ENCODE measurements around the gene MBLAC2.

MBLAC2 gene

DNA sequence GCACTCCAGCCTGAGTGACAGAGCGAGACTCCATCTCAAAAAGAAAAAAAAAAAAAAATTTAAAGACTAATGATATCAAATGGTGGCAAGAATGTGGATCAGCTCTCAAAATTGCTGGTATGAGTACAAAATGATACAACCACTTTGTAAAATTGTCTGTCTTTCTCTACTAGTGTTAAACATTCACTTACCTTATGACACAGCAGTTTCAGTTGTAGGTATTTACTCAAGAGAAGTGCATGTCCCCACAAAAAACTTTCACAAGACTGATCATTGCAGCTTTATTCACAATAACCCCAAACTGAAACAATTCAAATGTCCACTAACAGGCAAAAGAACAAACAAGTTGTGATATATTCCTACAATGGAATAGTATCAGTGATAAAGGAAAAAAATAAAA lies 50.3 kb downstream of the MBLAC2 start:
- Histone ChIP-seq H3K27ac (no peak overlapping the region), H3K27me3 (replicated peaks) (no peaks in the 10 kb centered on the region), H3K4me3 (ENCODE audit: low read depth, low read length) (no peak overlapping the region), H3K36me3 (replicated peaks) (no peaks in the 10 kb centered on the region)
- TF ChIP-seq, protein P1, sequence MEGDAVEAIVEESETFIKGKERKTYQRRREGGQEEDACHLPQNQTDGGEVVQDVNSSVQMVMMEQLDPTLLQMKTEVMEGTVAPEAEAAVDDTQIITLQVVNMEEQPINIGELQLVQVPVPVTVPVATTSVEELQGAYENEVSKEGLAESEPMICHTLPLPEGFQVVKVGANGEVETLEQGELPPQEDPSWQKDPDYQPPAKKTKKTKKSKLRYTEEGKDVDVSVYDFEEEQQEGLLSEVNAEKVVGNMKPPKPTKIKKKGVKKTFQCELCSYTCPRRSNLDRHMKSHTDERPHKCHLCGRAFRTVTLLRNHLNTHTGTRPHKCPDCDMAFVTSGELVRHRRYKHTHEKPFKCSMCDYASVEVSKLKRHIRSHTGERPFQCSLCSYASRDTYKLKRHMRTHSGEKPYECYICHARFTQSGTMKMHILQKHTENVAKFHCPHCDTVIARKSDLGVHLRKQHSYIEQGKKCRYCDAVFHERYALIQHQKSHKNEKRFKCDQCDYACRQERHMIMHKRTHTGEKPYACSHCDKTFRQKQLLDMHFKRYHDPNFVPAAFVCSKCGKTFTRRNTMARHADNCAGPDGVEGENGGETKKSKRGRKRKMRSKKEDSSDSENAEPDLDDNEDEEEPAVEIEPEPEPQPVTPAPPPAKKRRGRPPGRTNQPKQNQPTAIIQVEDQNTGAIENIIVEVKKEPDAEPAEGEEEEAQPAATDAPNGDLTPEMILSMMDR (IDR thresholded peaks at IDR 0.05; ENCODE audit: low read depth, low read length, missing control alignments), result no peak
- in situ Hi-C loops (cut with HindIII; ENCODE audit: low pct_ligation_motif_present, low sequenced_read_pairs), result no loop called here
- no peak for DNase-seq

GRCh38 chr5:90421136-90421535 lies 53.4 kb downstream of the MBLAC2 start:
- Histone ChIP-seq H3K27ac (no peak overlapping the region), H3K36me3 (replicated peaks) (no peaks in the 10 kb centered on the region), H3K27me3 (replicated peaks) (no peaks in the 10 kb centered on the region), H3K4me3 (ENCODE audit: low read depth, low read length) (no peak overlapping the region)
- TF ChIP-seq, protein P1 (IDR thresholded peaks at IDR 0.05; ENCODE audit: low read depth, low read length, missing control alignments), result peak; percentile 42
- no peak for DNase-seq
- in situ Hi-C loops (cut with HindIII; ENCODE audit: low pct_ligation_motif_present, low sequenced_read_pairs), result no loop called here

- Histone ChIP-seq H3K36me3 (replicated peaks) (no peaks in the 10 kb centered on the region), H3K27ac (no peak overlapping the region), H3K27me3 (replicated peaks) (no peaks in the 10 kb centered on the region), H3K4me3 (ENCODE audit: low read depth, low read length) (no peak overlapping the region)
- TF ChIP-seq, protein P1 (IDR thresholded peaks at IDR 0.05; ENCODE audit: low read depth, low read length, missing control alignments), result no peak
- DNase-seq, result no peak
- in situ Hi-C loops (cut with HindIII; ENCODE audit: low pct_ligation_motif_present, low sequenced_read_pairs), result no loop called here
Measured at GRCh38 chr5:90418214-90418613, 56.4 kb downstream of the MBLAC2 start.

DNA sequence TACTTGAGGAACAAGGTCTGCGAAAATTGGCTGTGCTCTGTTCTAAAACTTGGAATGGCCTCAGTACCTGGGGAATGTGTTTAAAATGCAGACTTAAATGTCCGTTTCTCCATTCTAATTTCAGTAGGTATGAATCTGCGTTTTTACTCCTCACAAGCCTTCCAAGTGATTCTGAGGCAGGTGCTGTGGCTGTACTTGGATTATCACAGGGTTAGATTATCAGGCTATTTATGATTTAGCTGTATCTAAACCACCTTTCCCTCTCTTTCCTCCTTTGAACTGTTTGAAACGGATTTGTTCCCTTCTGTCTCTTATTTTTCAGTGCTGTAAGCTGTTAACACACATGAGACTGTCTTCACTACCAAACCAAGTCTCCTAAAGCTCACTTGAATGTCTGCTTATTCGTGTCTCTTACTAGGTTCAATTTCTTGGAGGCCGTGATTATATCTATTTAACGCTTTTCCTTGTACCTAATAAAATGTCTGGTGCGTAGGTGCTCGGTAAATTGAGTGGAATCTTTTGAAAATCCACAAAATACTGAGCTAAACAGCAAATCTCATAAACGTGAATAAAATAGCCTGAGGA lies 64.3 kb downstream of the MBLAC2 start:
- Histone ChIP-seq H3K27ac (peak overlapping the region; percentile 84), H3K4me3 (ENCODE audit: low read depth, low read length) (peak overlapping the region; percentile 70), H3K36me3 (replicated peaks) (no peaks in the 10 kb centered on the region), H3K27me3 (replicated peaks) (no peaks in the 10 kb centered on the region)
- TF ChIP-seq, protein P1 (IDR thresholded peaks at IDR 0.05; ENCODE audit: low read depth, low read length, missing control alignments), result no peak
- in situ Hi-C loops (cut with HindIII; ENCODE audit: low pct_ligation_motif_present, low sequenced_read_pairs), result no loop called here
- no peak for DNase-seq

GRCh38 chr5:90409318-90410177 lies 65.0 kb downstream of the MBLAC2 start, which contains the start of gene CETN3:
Gene CETN3, minus strand, starts transcription at chr5:90409756. Its CDS starts 95 bp downstream, at chr5:90409661.
- TF ChIP-seq, protein P1 (IDR thresholded peaks at IDR 0.05; ENCODE audit: low read depth, low read length, missing control alignments), result no peak
- peak within 1 kb of the TSS; percentile 88 for H3K4me3 ChIP-seq (ENCODE audit: low read depth, low read length)
- H3K27ac ChIP-seq, result peak within 1 kb of the TSS; percentile 92
- in situ Hi-C loops (cut with HindIII; ENCODE audit: low pct_ligation_motif_present, low sequenced_read_pairs), result no loop called here
- peaks cover 2% of the 10 kb centered on the region for H3K36me3 ChIP-seq (replicated peaks)
- DNase-seq, result peak; percentile 93
- no peaks in the 10 kb centered on the region for H3K27me3 ChIP-seq (replicated peaks)
